Calu3 (cell line): ENCODE results near the gene ZBTB12. TPM values are rescaled to one million over a fixed set of nuclear protein-coding genes. Genes with fewer than 3 reads are reported as not detected.

Experiments
- BruUV-seq: library from RNA; stranded (reverse); fragments of 400-500 nt; replicated peaks from 2 replicates; lab custom pipeline; 2021; lab: Mats Ljungman, UMichigan
- CTCF ChIA-PET: fragments of 300-600 bp; sonication (Branson Sonifier 250); formaldehyde crosslinking; loops from one replicate; lab custom pipeline; 2022; ENCODE audit warnings: antibody characterized with exemption; lab: Charles Lee
- DNase-seq: peaks from one replicate; pipeline ENCODE4 v3.0.0; 2022
- H3K27ac Mint-ChIP-seq: one replicate; pipeline ENCODE4 v1.8.0; 2022; ENCODE audit warnings: mixed read lengths; ENCODE audit not compliant: unreplicated experiment
- H3K27me3 Mint-ChIP-seq: one replicate; pipeline ENCODE4 v1.8.0; 2022; ENCODE audit warnings: mixed read lengths; ENCODE audit not compliant: unreplicated experiment
- H3K36me3 Mint-ChIP-seq: one replicate; pipeline ENCODE4 v1.8.0; 2022; ENCODE audit warnings: mild to moderate bottlenecking, moderate library complexity, mixed read lengths; ENCODE audit not compliant: insufficient read depth, unreplicated experiment
- H3K4me1 Mint-ChIP-seq: one replicate; pipeline ENCODE4 v1.8.0; 2022; ENCODE audit warnings: mild to moderate bottlenecking, low read depth, mixed read lengths; ENCODE audit not compliant: unreplicated experiment
- H3K4me3 Mint-ChIP-seq: one replicate; pipeline ENCODE4 v1.8.0; 2022; ENCODE audit warnings: mild to moderate bottlenecking, low read depth, moderate library complexity, mixed read lengths; ENCODE audit not compliant: unreplicated experiment
- H3K9me3 Mint-ChIP-seq: one replicate; pipeline ENCODE4 v1.8.0; 2022; ENCODE audit warnings: low read depth, mixed read lengths; ENCODE audit not compliant: unreplicated experiment
- CTCF ChIP-seq: fragments of 200-600 bp; IDR thresholded peaks from one replicate; pipeline ENCODE4 v1.8.0; 2022; ENCODE audit warnings: antibody characterized with exemption; ENCODE audit not compliant: unreplicated experiment
- intact Hi-C: fragments of 100-400 bp; cut with micrococcal nuclease; formaldehyde crosslinking; loops from one replicate; pipeline ENCODE4 v1.10.0; 2022; ENCODE audit not compliant: unreplicated experiment
- total RNA-seq: library from RNA; stranded (reverse); gene quantifications from 2 replicates; pipeline ENCODE4 v1.2.3, GENCODE V29; 2022

Gene ZBTB12
- total RNA-seq, 1 experiment from 2014 or later, result 28.1 TPM

- peak; percentile 100 for DNase-seq
- Mint-ChIP-seq H3K4me1 (peaks cover 19% of the 10 kb centered on the region), H3K4me3 (peak within 1 kb of the TSS; percentile 85), H3K36me3 (peaks cover 65% of the 10 kb centered on the region), H3K9me3 (no peaks in the 10 kb centered on the region), H3K27ac (peak within 1 kb of the TSS; percentile 96), H3K27me3 (peaks cover 9% of the 10 kb centered on the region)
- intact Hi-C loops, result loop anchor here (5.0 kb wide), 1 partner anchor 85 kb away; the partner anchor contains the start of gene VWA7
- no TSS peak for BruUV-seq
- CTCF ChIA-PET, result interaction anchor here (0.5 to 1.3 kb wide), 18 partner anchors 10 to 315 kb away, joined by 3 to 9 read pairs (median 4); partner anchors contain the start of genes ABHD16A, CFB, HSPA1L and LY6G5C
- TF ChIP-seq CTCF, result no peak
Measured at GRCh38 chr6:31862344-31863235, 39.3 kb downstream of the ZBTB12 start, which contains the start of gene NEU1. Gene NEU1 (minus strand): TSS chr6:31862821. CDS start chr6:31862776, 45 bp downstream.

- peaks cover 9% of the 10 kb centered on the region for H3K27me3 Mint-ChIP-seq
- peaks cover 65% of the 10 kb centered on the region for H3K36me3 Mint-ChIP-seq
- no TSS peak for BruUV-seq
- TF ChIP-seq CTCF, result no peak
- peak overlapping the region; percentile 96 for H3K27ac Mint-ChIP-seq
- no peak for DNase-seq
- peak overlapping the region; percentile 85 for H3K4me3 Mint-ChIP-seq
- CTCF ChIA-PET, result interaction anchor here (1.0 kb wide), 1 partner anchor 23 kb away, joined by 4 read pairs; no protein-coding TSS in a partner anchor
- peaks cover 19% of the 10 kb centered on the region for H3K4me1 Mint-ChIP-seq
- no peaks in the 10 kb centered on the region for H3K9me3 Mint-ChIP-seq
- intact Hi-C loops, result loop anchor here (5.0 kb wide), 1 partner anchor 85 kb away; the partner anchor contains the start of gene VWA7
Measured at GRCh38 chr6:31861919-31862343, 40.0 kb downstream of the ZBTB12 start.

GRCh38 chr6:31861150-31861549, 40.7 kb downstream of the ZBTB12 start:
- no TSS peak for BruUV-seq
- no peak overlapping the region for H3K4me3 Mint-ChIP-seq
- no peaks in the 10 kb centered on the region for H3K9me3 Mint-ChIP-seq

More at GRCh38 chr6:31861150-31861549, 40.7 kb downstream of the ZBTB12 start:
- CTCF ChIA-PET, result no interaction called here
- Mint-ChIP-seq H3K4me1 (peaks cover 19% of the 10 kb centered on the region), H3K27ac (no peak overlapping the region), H3K27me3 (peaks cover 9% of the 10 kb centered on the region), H3K36me3 (peaks cover 64% of the 10 kb centered on the region)
- TF ChIP-seq CTCF, result no peak
- intact Hi-C loops, result loop anchor here (5.0 kb wide), 1 partner anchor 84 kb away; the partner anchor contains the start of gene VWA7
- no peak for DNase-seq
